ENCODE measurements around the gene ARL4D. TPM values are rescaled to one million over a fixed set of nuclear protein-coding genes. Genes with fewer than 3 reads are reported as not detected.

The ARL4D gene
- total and polyA plus RNA-seq, 2 experiments from 2014 or later, result 35.3 to 99.9 TPM

- peaks cover 2% of the 10 kb centered on the region for H3K9me3 ChIP-seq (ENCODE audit: low read depth)
Observed at GRCh38 chr17:43354371-43354770, 44.4 kb upstream of the ARL4D start.

GRCh38 chr17:43356450-43356849, 42.3 kb upstream of the ARL4D start:
- H3K4me2 ChIP-seq, result no peak overlapping the region
- H3K4me3 ChIP-seq, result no peak overlapping the region
- no peak for TF ChIP-seq EZH2 (IDR thresholded peaks at IDR 0.05; ENCODE audit: borderline replicate concordance)
- no peak for TF ChIP-seq CTCF (IDR thresholded peaks at IDR 0.05; ENCODE audit: poor library complexity)
- no peak for TF ChIP-seq EZH2phosphoT487 (IDR thresholded peaks at IDR 0.05; ENCODE audit: low read depth, severe bottlenecking, unreplicated experiment)
- no peaks in the 10 kb centered on the region for H4K20me1 ChIP-seq (ENCODE audit: insufficient read depth, poor library complexity, severe bottlenecking)
- peaks cover 5% of the 10 kb centered on the region for H3K79me2 ChIP-seq
- no peaks in the 10 kb centered on the region for H3K4me1 ChIP-seq (ENCODE audit: insufficient read depth)
- DNase-seq (ENCODE audit: low spot score), result no peak
- no peaks in the 10 kb centered on the region for H3K36me3 ChIP-seq (replicated peaks; ENCODE audit: insufficient read depth, low read depth)
- H2AFZ ChIP-seq, result no peak overlapping the region
- H3K9me2 ChIP-seq (replicated peaks; ENCODE audit: insufficient read depth), result no peaks in the 10 kb centered on the region
- 96% methylated on average over 5 of the region's 5 CpGs for WGBS (ENCODE audit: low lambda C conversion rate, missing lambda C conversion rate)
- no peaks in the 10 kb centered on the region for H3K9me3 ChIP-seq (ENCODE audit: low read depth)
- H3K27ac ChIP-seq, result no peak overlapping the region
- H3K27me3 ChIP-seq, result no peaks in the 10 kb centered on the region

More at GRCh38 chr17:43354371-43354770, 44.4 kb upstream of the ARL4D start:
- H3K27me3 ChIP-seq, result no peaks in the 10 kb centered on the region
- H3K36me3 ChIP-seq (replicated peaks; ENCODE audit: insufficient read depth, low read depth), result no peaks in the 10 kb centered on the region
- H2AFZ ChIP-seq, result no peak overlapping the region
- no peak overlapping the region for H3K4me2 ChIP-seq
- no peak overlapping the region for H3K4me3 ChIP-seq
- no peaks in the 10 kb centered on the region for H3K9me2 ChIP-seq (replicated peaks; ENCODE audit: insufficient read depth)
- H3K27ac ChIP-seq, result no peak overlapping the region
- H3K4me1 ChIP-seq (ENCODE audit: insufficient read depth), result no peaks in the 10 kb centered on the region
- no peak for TF ChIP-seq EZH2 (IDR thresholded peaks at IDR 0.05; ENCODE audit: borderline replicate concordance)
- TF ChIP-seq EZH2phosphoT487 (IDR thresholded peaks at IDR 0.05; ENCODE audit: low read depth, severe bottlenecking, unreplicated experiment), result no peak
- TF ChIP-seq CTCF (IDR thresholded peaks at IDR 0.05; ENCODE audit: poor library complexity), result no peak
- peaks cover 4% of the 10 kb centered on the region for H3K79me2 ChIP-seq
- H4K20me1 ChIP-seq (ENCODE audit: insufficient read depth, poor library complexity, severe bottlenecking), result no peaks in the 10 kb centered on the region
- DNase-seq (ENCODE audit: low spot score), result no peak
- WGBS (ENCODE audit: low lambda C conversion rate, missing lambda C conversion rate), result 91% methylated on average over 2 of the region's 2 CpGs

- no peaks in the 10 kb centered on the region for H4K20me1 ChIP-seq (ENCODE audit: insufficient read depth, poor library complexity, severe bottlenecking)
- H3K27ac ChIP-seq, result no peak overlapping the region
- peaks cover 1% of the 10 kb centered on the region for H3K4me1 ChIP-seq (ENCODE audit: insufficient read depth)
- H3K27me3 ChIP-seq, result no peaks in the 10 kb centered on the region
- no peak for DNase-seq (ENCODE audit: low spot score)
- TF ChIP-seq EZH2phosphoT487 (IDR thresholded peaks at IDR 0.05; ENCODE audit: low read depth, severe bottlenecking, unreplicated experiment), result no peak
- no peak for TF ChIP-seq EZH2 (IDR thresholded peaks at IDR 0.05; ENCODE audit: borderline replicate concordance)
- TF ChIP-seq CTCF (IDR thresholded peaks at IDR 0.05; ENCODE audit: poor library complexity), result no peak
- WGBS (ENCODE audit: low lambda C conversion rate, missing lambda C conversion rate), result 84% methylated on average over 4 of the region's 4 CpGs
- peaks cover 5% of the 10 kb centered on the region for H3K79me2 ChIP-seq
- H2AFZ ChIP-seq, result no peak overlapping the region
- no peaks in the 10 kb centered on the region for H3K9me3 ChIP-seq (ENCODE audit: low read depth)
- no peaks in the 10 kb centered on the region for H3K36me3 ChIP-seq (replicated peaks; ENCODE audit: insufficient read depth, low read depth)
- no peak overlapping the region for H3K4me3 ChIP-seq
- H3K4me2 ChIP-seq, result no peak overlapping the region
- H3K9me2 ChIP-seq (replicated peaks; ENCODE audit: insufficient read depth), result no peaks in the 10 kb centered on the region
Observed at GRCh38 chr17:43356999-43357398, 41.8 kb upstream of the ARL4D start.
